BJ (cell line): ENCODE data around the gene RPL14. TPM values are rescaled to one million over a fixed set of nuclear protein-coding genes. Genes with fewer than 3 reads are reported as not detected.

Experiments used
- CTCF ChIA-PET: fragments of 350-600 bp; formaldehyde crosslinking; extraction: SDS; loops from one replicate; lab custom pipeline; 2021; ENCODE audit warnings: antibody characterized with exemption, inconsistent platforms; lab: Yijun Ruan, JAX
- POLR2A ChIA-PET: fragments of 300-600 bp; sonication (Branson Sonifier 250); formaldehyde crosslinking; extraction: SDS; loops from one replicate; lab custom pipeline; 2021; ENCODE audit warnings: antibody characterized with exemption; lab: Charles Lee
- DNase-seq: peaks from one replicate; pipeline ENCODE4 v3.0.0-alpha.2; 2011; ENCODE audit warnings: low read depth
- H3K27me3 ChIP-seq: 2 replicates; pipeline ENCODE4 v1.6.0; 2011; ENCODE audit warnings: low read length; ENCODE audit not compliant: control insufficient read depth, insufficient read depth
- H3K36me3 ChIP-seq: 2 replicates; pipeline ENCODE4 v1.5.1; 2011; ENCODE audit warnings: low read length; ENCODE audit not compliant: control insufficient read depth, insufficient read depth
- H3K4me3 ChIP-seq: 2 replicates; pipeline ENCODE4 v1.5.1; 2011; ENCODE audit warnings: low read depth, mild to moderate bottlenecking, control low read depth, low read length
- CTCF ChIP-seq: IDR thresholded peaks from 2 replicates; pipeline ENCODE4 v1.5.1; 2011; ENCODE audit warnings: low read depth, mild to moderate bottlenecking, control low read depth, inconsistent platforms, low read length, moderate library complexity; ENCODE audit not compliant: insufficient read depth
- polyA plus RNA-seq: library from polyadenylated mRNA; depleted of rRNA; stranded (reverse); fragments of >200 nt; gene quantifications from 2 replicates; pipeline ENCODE4 v1.2.3, GENCODE V29; 2011

Gene RPL14
- polyA plus RNA-seq, 1 experiment, result 437 TPM

- H3K36me3 ChIP-seq, result peaks cover 8% of the 10 kb centered on the region
- CTCF ChIA-PET, result no interaction called here
- no peak for TF ChIP-seq CTCF
Observed at GRCh38 chr3:40490916-40491315, 33.8 kb downstream of the RPL14 start.

GRCh38 chr3:40494698-40495097 lies 37.6 kb downstream of the RPL14 start:
- Histone ChIP-seq H3K36me3 (no peaks in the 10 kb centered on the region; the same call in 1 of the 2 replicates), H3K27me3 (no peaks in the 10 kb centered on the region), H3K4me3 (no peak overlapping the region)
- DNase-seq, result no peak
- no peak for TF ChIP-seq CTCF
- ChIA-PET POLR2A (no interaction called here), CTCF (no interaction called here)

More at GRCh38 chr3:40490916-40491315, 33.8 kb downstream of the RPL14 start:
- H3K4me3 ChIP-seq, result no peak overlapping the region
- H3K27me3 ChIP-seq, result no peaks in the 10 kb centered on the region
- no peak for DNase-seq
- POLR2A ChIA-PET, result interaction anchor here (0.6 kb wide), 1 partner anchor 1578 kb away, joined by 5 read pairs; no protein-coding TSS in a partner anchor

GRCh38 chr3:40497288-40497687 lies 40.1 kb downstream of the RPL14 start:
- Histone ChIP-seq H3K27me3 (no peaks in the 10 kb centered on the region), H3K36me3 (no peaks in the 10 kb centered on the region), H3K4me3 (no peak overlapping the region)
- ChIA-PET CTCF (no interaction called here), POLR2A (no interaction called here)
- no peak for DNase-seq
- no peak for TF ChIP-seq CTCF

- POLR2A ChIA-PET, result no interaction called here
- H3K36me3 ChIP-seq, result no peaks in the 10 kb centered on the region
- no peak for TF ChIP-seq CTCF
Observed at GRCh38 chr3:40499952-40500351, 42.8 kb downstream of the RPL14 start.

GRCh38 chr3:40502034-40502433 lies 44.9 kb downstream of the RPL14 start:
- Histone ChIP-seq H3K27me3 (no peaks in the 10 kb centered on the region), H3K36me3 (no peaks in the 10 kb centered on the region), H3K4me3 (no peak overlapping the region)
- TF ChIP-seq CTCF, result no peak
- DNase-seq, result no peak
- ChIA-PET POLR2A (no interaction called here), CTCF (interaction anchor here (2.2 kb wide), 1 partner anchor 25 kb away, joined by 4 read pairs; the partner anchor contains the start of gene ZNF619)

More at GRCh38 chr3:40499952-40500351, 42.8 kb downstream of the RPL14 start:
- no peak overlapping the region for H3K4me3 ChIP-seq
- H3K27me3 ChIP-seq, result no peaks in the 10 kb centered on the region
- DNase-seq, result no peak
- CTCF ChIA-PET, result no interaction called here
